GM21619 (cell line): Measurements from ENCODE around the gene RBM34.
A peak's percentile ranks its signal among the peaks of the same experiment; 100 is the strongest.
"Not testable (repeated sequence)": the region's sequence is repeated elsewhere in the genome, so short reads cannot be mapped to it uniquely, and the experiment has no call there.

Experiments
- ATAC-seq: cut with Tn5 transposase; IDR thresholded peaks from one replicate; pipeline ENCODE4 v1.9.1; 2021; ENCODE audit not compliant: unreplicated experiment

RBM34 gene

DNA sequence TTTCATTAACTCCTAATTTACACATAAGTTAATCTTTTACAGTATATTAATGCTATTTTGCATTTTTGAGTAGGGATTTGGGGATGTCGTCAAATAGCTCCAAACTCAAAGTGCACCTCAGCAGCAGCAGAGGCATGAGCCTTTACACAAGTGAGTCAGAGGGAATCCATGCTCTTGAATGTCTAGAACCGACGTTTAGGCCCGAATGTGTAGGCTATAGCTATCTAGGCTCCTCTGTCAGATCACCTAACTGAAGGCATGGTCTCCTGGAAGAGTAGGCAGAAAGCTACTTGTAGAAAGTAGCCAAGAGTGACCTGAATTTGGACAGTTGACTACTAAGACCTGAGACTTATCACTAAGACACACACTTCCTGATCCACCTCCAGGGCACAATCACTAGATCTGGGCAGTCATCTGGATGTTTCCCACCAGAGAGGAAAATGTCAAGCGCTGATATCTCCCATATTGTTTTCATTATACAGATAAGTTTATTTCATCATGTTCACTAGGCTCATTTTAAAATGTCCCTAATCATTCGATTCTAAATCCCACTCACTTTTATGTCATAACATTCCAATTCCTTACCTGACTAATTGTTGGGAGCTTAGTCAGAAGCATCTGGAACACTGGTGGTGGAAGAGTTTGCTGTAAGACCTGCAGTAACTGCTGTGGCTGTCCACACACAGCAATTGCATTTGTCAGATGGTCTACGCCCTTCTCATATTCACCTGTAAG is 47.7 kb downstream of the RBM34 start:
- ATAC-seq: no peak

DNA sequence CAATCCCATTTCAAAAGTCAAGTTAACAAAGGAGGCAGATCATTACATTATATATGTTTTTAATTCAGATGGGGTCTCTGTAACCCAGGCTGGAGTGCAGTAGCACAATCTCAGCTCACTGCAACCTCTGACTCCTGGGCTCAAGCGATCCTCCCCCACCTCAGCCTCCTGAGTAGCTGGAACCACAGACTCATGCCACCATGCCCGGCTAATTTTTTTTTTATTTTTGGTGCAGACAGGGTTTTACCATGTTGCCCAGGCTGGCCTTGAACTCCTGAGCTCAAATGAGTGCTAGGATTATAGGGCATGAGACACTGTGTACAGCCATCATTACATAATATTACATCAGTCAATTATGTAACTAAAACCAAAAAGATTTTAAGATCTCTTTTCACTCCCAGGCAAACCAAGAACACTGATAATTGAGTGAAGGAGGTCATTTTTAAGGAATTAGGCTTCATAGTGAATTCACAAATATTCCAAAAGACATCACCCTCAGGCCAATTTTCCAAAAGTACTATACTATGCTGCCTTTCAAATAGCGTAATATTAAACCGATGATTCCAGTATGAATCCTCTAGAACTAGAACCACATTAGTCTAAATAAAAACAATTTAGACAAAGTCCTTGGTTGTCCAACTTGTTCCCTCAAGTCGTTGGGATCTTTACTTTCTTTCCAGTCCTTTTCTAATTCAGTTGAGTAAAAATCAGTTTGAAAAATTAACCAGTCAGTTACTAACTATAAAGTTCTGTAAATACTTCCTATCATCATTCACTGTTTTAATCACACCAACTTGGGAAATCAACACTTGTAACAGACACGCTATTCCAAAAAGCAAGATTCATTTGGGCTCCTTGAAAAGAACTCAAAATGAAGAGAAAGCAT is 48.5 kb downstream of the RBM34 start:
- no peak for ATAC-seq

DNA sequence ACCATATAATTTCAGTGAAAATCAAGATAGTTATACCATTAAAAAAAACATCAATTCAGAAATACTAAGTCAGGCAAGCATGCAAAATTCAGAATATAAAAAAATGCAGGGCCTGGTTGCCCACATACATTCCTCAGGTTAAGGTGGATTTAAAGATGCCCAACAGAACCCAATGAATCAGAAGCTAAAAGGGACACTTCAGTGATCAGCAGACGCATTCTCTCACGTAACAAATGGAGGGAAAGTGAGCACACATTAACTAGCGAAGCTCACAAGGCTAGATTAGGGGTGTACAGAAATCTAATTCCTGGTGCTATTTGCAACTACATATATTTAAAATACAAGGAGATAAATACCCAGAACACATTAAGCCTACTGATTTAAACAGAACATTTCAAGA is 49.9 kb downstream of the RBM34 start:
- ATAC-seq: no peak

DNA sequence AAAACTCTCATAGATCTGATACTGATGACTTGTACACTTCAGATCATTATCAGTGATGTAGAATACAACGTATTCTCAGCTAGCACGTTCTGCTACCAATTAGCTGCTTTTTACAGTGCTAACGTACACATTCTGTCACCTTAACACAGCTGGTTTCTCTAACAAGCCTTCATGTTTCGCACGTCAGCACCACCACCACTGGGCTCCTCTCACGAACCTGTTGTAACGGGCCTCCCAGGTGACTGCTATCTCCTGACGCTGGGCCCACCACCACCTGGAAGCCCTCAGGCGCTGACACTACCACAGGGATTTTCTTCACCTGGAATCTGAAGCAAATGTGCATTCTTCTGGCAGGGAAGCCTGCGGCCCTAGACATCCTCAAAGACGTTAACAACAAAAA is 52.2 kb downstream of the RBM34 start:
- ATAC-seq: no peak

DNA sequence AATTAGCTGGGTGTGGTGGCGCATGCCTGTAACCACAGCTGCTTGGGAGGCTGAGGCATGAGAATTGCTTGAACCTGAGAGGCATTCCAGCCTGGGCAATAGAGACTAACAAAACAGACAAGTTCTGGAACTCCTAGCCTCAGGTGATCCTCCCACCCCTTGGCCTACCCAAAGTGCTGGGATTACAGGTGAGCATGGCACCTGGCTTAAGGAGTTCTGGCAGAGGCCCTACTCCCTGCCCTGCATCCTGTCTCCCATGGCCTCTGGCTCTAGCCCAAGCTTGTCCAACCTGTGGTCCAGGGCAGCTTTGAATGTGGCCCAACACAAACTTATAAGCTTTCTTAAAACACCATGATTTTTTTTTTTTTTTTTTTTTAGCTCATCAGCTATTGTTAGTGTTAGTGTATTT is 52.9 kb downstream of the RBM34 start:
- ATAC-seq: no peak

DNA sequence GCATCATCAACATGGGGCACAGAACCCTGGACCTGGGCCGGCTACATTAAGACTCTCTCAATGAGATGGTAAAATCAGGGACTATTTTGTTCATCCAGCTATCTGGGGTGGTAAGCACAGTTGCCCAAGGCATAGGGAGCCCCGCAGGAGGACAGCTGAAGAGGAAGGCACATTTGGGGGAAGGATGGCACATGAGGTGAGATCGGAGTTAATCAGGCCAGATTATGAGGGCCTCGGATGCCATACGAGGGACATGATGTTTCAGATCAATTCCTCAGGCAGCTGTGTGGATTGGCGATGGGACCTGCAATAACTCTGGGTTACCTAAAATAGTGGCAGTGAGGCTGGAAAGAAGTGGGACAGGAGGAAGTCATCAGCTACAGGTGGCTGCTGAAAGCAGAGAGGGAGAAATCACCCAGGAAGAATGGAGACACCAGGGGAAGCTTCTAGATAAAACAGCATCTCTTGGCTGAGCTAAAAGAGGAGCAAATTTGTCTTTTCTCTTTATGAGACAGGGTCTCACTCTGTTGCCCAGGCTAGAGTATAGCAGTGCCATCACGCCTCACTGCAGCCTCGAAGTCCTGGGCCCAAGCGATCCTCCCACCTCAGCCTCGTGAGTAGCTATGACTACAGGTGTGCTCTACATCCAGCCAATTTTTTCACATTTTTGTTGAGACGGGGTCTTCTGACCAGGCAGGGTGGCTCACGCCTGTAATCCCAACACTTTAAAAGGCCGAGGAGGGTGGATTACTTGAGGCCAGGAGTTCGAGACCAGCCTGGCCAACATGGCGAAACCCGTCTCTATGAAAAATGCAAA is 53.5 kb downstream of the RBM34 start:
- no peak for ATAC-seq

DNA sequence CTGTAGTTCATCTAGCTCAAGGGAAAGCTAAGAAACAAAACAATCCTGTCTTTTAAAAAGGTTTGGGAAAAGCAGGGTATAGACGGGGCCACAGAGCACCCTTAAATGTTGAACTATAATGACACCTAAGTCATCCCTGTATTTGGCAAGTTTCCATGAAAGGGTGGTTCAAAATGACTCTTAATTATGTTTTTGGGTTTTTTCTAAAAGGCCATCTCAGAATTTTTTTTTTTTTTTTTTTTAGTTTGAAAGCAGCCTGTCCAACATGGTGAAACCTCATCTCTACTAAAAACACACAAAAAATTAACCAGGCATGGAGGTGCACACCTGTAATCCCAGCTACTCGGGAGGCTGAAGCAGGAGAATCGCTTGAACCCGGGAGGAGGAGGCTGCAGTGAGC is 54.6 kb downstream of the RBM34 start:
- no peak for ATAC-seq

DNA sequence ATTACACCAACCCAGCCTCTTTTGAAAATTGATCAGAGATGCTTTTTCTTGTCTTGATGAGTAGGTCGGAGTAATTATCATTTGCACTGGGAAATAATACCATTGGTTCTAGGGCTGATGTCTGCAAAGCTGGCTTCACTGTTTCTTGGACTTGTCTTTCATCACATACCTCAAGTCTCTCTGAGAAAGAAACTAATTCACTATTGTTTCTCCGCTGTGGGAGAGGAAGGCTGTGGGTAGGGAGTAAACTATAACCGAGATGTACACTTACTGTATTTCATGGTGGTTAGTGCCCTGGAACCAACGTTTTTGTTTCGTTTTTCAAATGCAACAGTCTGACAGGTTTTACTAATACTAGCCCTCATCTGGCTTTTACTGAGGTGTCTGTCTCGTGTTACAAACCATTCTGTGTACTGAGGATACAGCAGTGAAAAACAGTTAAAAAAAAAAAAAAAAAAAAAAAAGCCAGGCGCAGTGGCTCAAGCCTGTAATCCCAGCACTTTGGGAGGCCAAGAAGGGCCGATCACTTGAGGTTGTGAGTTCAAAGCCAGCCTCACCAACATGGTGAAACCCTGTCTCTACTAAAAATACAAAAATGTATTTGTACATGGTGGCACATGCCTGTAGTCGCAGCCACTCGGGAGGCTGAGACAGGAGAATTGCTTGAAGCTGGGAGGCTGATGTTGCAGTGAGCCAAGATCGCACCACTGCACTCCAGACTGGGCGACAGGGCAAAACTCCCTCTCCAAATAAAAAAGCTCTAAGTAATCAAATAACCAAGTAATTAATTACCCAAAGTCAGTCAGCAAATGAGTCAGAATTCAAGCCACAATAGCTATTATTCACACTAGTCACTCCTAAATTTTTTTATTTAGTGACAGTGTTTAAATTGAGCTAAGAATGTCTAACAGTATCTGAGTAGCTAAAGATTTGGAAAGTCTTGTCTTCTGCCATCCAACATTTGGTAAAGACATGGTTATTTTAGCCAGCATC is 55.7 kb downstream of the RBM34 start:
- peak; percentile 83 for ATAC-seq

DNA sequence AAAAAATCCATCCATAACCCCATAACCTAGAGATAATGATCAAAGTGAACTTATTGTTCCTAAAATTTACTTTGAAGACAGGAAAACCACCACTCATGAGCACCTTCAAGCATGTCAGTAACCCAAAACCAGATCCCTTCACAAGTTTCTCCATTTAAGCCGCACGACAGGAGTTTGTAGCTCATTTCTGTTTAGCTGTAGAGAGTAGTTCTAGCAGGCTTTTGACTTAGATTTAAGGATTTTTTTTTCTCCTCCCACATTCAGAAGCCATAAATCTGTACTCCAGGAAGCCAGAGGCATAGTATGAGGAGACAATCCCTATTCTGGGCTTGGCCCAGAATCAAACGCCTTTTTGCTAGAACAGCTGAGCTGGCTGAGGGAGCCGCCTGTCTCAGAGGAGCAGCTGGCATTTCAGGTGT is 58.0 kb downstream of the RBM34 start:
- ATAC-seq: no peak

DNA sequence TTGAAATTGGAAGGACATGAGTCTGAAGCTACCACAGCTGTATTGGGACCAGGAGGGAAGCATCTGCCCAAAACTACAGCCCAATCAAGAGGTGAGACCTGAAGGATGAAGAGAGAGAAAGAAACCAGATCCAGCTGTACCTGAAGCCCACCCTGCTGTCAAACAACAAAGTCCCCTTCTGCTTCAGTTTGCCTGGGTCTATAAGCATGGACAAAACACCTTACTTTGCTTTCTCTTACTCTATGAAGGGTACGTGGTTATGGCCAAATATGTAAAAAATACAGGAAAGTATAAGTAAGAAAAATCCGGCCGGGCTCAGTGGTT is 58.8 kb downstream of the RBM34 start:
- ATAC-seq: no peak

DNA sequence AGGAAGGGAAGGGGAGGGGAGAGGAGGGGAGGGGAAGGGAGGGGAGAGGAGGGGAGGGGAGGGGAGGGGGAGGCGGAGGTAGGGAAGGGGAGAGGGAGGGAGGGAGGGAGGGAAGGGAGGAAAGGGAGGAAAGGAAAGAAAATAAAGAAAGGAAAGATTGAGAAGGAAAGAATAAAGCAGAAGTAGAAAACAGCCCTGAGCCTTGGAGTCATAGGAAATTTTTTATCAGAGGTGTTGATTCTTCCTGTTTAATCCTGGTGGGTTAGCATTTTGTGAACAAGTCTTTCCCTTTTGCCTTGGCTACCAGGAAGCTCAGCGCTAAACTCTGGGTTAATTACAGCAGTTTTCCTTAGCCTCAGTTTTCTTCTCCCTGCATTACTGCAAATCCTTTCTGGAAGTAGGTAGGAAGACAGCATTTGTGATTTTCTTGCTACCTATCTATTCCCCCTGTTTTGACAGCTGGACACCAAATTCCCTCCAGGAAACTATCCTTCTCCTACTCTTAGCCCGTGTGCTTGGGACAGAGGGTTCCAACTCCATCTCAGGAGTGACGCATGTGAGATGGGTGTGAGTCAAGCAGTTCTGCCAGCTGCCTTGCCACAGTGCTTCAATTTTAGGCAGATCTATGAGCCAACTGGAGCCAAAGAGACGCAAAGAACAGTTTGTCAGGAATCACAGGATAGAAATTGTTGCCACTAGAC is 59.3 kb downstream of the RBM34 start:
- no peak for ATAC-seq

DNA sequence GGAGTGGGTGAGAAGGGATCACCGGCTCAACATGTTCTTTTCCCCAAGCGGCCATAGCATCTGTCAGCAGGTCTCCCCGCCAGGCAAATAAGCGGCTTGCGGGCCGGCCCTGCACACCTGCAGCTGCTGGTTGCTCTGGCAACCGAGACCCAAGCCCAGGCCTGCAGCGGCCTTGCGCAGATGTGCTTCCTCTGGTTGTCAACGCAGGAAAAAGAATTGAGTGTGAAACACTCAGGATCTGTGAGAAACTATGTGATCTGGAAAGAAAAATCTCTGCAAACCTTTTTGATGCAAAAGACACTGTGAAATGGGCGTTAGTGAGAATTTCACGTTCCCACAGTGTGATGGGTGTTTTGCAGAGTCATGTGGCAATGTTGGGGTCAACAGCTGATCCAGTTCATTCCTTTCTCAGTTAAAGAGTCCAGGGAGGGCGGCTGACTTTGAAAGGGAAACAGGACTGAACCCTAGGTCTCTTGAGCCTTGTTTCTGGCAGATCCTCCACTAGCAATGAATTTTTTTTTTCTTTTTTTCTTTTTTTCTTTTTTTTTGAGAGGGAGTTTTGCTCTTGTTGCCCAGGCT is 60.8 kb downstream of the RBM34 start:
- no peak for ATAC-seq

DNA sequence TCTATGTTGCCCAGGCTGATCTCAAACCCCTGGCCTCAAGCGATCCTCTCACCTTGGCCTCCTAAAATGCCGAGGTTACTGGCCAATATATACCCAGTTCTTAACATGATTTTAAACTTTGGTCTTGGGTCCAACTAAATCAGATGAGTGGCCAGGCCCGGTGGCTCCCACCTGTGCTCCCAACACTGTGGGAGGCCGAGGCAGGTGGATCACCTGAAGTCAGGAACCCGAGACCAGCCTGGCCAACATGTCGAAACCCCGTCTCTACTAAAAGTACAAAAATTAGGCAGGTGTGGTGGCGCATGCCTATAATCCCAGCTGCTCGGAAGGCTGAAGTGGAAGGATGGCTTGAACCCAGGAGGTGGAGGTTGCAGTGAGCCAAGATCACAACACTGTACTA is 62.1 kb downstream of the RBM34 start:
- no peak for ATAC-seq

DNA sequence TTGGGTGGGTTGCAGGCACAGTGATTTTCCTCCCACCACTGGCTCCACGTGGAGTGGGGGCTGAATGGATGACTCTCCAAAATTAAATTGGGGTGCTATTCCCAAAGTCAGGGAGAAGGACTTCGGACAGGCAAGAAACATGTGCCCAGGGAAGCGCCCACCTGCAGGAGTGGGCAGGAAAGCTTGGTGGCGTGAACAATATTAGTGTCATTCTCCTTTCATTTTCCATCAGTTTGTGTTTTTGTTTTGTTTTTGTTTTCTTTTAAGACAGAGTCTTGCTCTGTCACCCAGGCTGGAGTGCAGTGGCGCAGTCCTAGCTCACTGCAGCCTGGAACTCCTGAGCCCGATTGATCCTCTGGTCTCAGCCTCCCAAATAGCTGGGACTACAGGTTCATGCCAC is 62.5 kb downstream of the RBM34 start:
- no peak for ATAC-seq

DNA sequence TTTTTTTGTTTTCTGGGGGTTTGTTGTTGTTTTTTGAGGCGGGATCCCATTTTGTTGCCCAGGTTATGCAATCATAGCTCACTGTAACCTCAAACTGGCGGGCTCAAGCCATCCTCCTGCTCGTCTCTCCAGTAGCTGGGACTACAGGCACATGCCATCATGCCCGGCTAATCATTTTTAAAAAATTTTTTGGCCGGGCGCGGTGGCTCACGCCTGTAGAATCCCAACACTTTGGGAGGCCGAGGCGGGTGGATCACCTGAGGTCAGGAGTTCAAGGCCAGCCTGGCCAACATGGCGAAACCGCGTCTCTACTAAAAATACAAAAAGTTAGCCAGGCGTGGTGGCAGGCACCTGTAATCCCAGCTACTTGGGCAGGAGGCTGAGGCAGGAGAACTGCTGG is 63.5 kb downstream of the RBM34 start:
- not testable (repeated sequence) for ATAC-seq

DNA sequence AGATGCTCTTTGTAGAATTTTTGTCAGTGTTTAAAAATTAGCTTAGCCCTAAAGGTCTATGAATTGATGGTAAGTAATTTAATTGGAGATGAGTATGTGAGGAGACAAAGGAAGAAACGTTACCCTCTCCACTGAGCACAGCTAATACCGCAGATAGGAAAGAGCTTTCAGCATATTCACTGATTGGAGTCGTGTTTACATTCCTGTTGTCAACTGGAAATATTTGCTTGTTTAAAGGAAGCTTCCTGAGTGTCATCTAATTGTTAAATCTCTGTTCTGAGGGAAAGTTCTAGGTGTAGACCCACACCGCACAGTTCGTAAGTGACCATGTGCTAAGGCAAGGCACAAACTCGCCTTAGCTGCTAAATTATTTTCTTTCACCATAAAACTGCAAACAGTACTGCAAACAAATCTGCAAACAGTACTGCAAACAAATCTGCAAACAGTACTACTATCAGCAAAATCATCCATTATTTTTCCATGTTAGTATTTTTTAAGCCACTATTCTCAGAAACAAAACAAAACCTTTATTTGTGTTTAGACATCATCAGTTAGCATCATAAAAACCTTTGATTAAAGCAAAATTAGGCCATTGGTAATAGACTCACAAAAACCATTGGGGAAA is 65.0 kb downstream of the RBM34 start:
- ATAC-seq: no peak

DNA sequence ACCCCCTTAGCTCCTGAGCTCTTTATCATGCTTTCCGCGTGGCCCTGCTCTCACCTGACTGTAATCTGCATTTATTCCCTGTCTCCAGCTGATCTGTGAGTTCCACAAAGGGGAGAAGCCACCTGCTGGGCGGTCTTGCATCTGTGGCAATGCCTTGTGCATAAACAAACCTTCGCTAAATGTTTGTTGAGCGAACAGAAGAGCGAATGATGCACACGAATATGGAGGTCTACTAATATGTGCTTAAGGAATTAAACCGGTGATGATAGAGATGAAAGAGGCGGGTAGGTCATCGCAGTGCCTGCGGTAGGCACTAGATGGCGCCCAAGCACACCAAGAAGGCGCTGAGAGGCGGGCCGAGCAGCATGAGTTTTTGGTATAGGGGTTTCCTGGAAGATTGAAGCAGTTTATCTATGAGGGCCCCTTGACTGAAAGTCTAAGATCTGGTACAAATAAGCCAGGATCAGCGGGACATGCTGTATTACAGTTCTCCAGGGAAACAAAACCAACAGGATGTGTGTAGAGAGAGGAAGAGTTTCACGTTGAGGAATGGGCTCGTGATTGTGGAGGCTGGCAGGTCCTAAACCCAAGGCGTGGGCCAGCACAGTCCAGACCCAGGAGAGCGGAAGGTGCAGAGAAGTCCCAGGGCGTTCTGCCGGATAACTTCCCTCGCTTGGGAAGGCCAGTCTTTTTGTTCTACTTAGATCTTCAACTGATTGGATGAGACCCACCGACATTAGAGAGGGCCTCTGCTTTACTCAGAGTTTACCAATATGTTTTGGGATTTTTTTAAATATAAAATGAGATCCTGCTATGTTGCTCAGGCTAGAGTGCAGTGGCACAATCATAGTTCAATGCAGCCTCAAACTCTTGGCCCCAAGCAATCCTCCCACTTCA is 67.1 kb downstream of the RBM34 start:
- no peak for ATAC-seq
